H9 (cell line): ENCODE data around the gene TBC1D5. TPM values are rescaled to one million over a fixed set of nuclear protein-coding genes. Genes with fewer than 3 reads are reported as not detected.

Source experiments
- DNase-seq: peaks from one replicate; pipeline ENCODE4 v3.0.0-alpha.2; 2017
- H2AFZ ChIP-seq: one replicate; pipeline ENCODE4 v1.6.1; 2013; ENCODE audit warnings: mild to moderate bottlenecking, low read length, control low read depth, moderate library complexity
- H2AK5ac ChIP-seq: 2 replicates; pipeline ENCODE4 v1.6.1; 2013; ENCODE audit warnings: low read length, control low read depth, mixed read lengths; ENCODE audit not compliant: insufficient read length
- H2BK120ac ChIP-seq: one replicate; pipeline ENCODE4 v1.6.1; 2013; ENCODE audit warnings: low read depth, mild to moderate bottlenecking, low read length, control low read depth, inconsistent platforms; ENCODE audit not compliant: poor library complexity, severe bottlenecking
- H2BK12ac ChIP-seq: 2 replicates; pipeline ENCODE4 v1.6.1; 2013; ENCODE audit warnings: low read length, control low read depth, mixed read lengths, low read depth; ENCODE audit not compliant: insufficient read length
- H2BK15ac ChIP-seq: 2 replicates; pipeline ENCODE4 v1.6.1; 2013; ENCODE audit warnings: low read depth, low read length, control low read depth
- H2BK20ac ChIP-seq: one replicate; pipeline ENCODE4 v1.6.1; 2013; ENCODE audit warnings: low read depth, mild to moderate bottlenecking, low read length, control low read depth, inconsistent platforms; ENCODE audit not compliant: poor library complexity, severe bottlenecking
- H2BK5ac ChIP-seq: 2 replicates; pipeline ENCODE4 v1.6.1; 2013; ENCODE audit warnings: low read length, control low read depth, mixed read lengths; ENCODE audit not compliant: insufficient read length
- H3K14ac ChIP-seq: 2 replicates; pipeline ENCODE4 v1.6.1; 2013; ENCODE audit warnings: low read length, control low read depth; ENCODE audit not compliant: insufficient read depth
- H3K18ac ChIP-seq: 2 replicates; pipeline ENCODE4 v1.6.1; 2013; ENCODE audit warnings: low read depth, mild to moderate bottlenecking, mixed read lengths, low read length, control low read depth; ENCODE audit not compliant: insufficient read length
- H3K23ac ChIP-seq: 2 replicates; pipeline ENCODE4 v1.6.1; 2013; ENCODE audit warnings: low read length, control low read depth, mixed read lengths, low read depth; ENCODE audit not compliant: insufficient read length
- H3K23me2 ChIP-seq: 2 replicates; pipeline ENCODE4 v1.6.1; 2013; ENCODE audit warnings: low read depth, mild to moderate bottlenecking, mixed read lengths, low read length, control low read depth; ENCODE audit not compliant: insufficient read length, poor library complexity, severe bottlenecking
- H3K27ac ChIP-seq: 2 replicates; pipeline ENCODE4 v1.5.1; 2013; ENCODE audit warnings: low read length, control low read depth, mixed read lengths, low read depth; ENCODE audit not compliant: insufficient read length
- H3K27me3 ChIP-seq: 2 replicates; pipeline ENCODE4 v1.6.1; 2013; ENCODE audit warnings: low read length, control low read depth, inconsistent platforms; ENCODE audit not compliant: insufficient read depth
- H3K4ac ChIP-seq: 2 replicates; pipeline ENCODE4 v1.6.1; 2013; ENCODE audit warnings: low read depth, mild to moderate bottlenecking, control low read depth, inconsistent platforms, low read length, moderate library complexity
- H3K4me1 ChIP-seq: 2 replicates; pipeline ENCODE4 v1.6.1; 2013; ENCODE audit warnings: low read length, control low read depth, inconsistent platforms; ENCODE audit not compliant: insufficient read depth
- H3K4me2 ChIP-seq: 2 replicates; pipeline ENCODE4 v1.6.1; 2013; ENCODE audit warnings: low read length, control low read depth, mixed read lengths; ENCODE audit not compliant: insufficient read length, insufficient read depth
- H3K56ac ChIP-seq: 2 replicates; pipeline ENCODE4 v1.6.1; 2013; ENCODE audit warnings: low read depth, mild to moderate bottlenecking, mixed read lengths, low read length, control low read depth; ENCODE audit not compliant: insufficient read length
- H3K79me1 ChIP-seq: 2 replicates; pipeline ENCODE4 v1.6.1; 2013; ENCODE audit warnings: low read depth, mild to moderate bottlenecking, moderate library complexity, low read length, control low read depth, inconsistent platforms; ENCODE audit not compliant: insufficient read depth, poor library complexity, severe bottlenecking
- H3K79me2 ChIP-seq: 2 replicates; pipeline ENCODE4 v1.6.1; 2013; ENCODE audit warnings: low read length, control low read depth, inconsistent platforms; ENCODE audit not compliant: insufficient read depth
- H3K9ac ChIP-seq: 2 replicates; pipeline ENCODE4 v1.6.1; 2013; ENCODE audit warnings: low read length, control low read depth, mixed read lengths; ENCODE audit not compliant: insufficient read length; ENCODE audit errors: extremely low read depth
- H3K9me3 ChIP-seq: one replicate; pipeline ENCODE4 v1.6.1; 2013; ENCODE audit warnings: low read depth, low read length, inconsistent platforms; ENCODE audit not compliant: control insufficient read depth
- H3T11ph ChIP-seq: one replicate; pipeline ENCODE4 v1.6.1; 2013; ENCODE audit warnings: mild to moderate bottlenecking, low read length, control low read depth, inconsistent platforms
- H4K20me1 ChIP-seq: one replicate; pipeline ENCODE4 v1.6.1; 2013; ENCODE audit not compliant: control insufficient read depth, insufficient read length, insufficient read depth
- H4K5ac ChIP-seq: 2 replicates; pipeline ENCODE4 v1.6.1; 2013; ENCODE audit warnings: low read depth, mild to moderate bottlenecking, mixed read lengths, low read length, control low read depth; ENCODE audit not compliant: insufficient read length
- H4K8ac ChIP-seq: replicated peaks from 2 replicates; pipeline ENCODE4 v1.6.1; 2013; ENCODE audit warnings: low read length, control low read depth, mixed read lengths, low read depth; ENCODE audit not compliant: insufficient read length
- H4K91ac ChIP-seq: 2 replicates; pipeline ENCODE4 v1.6.1; 2013; ENCODE audit warnings: low read depth, mild to moderate bottlenecking, moderate library complexity, mixed read lengths, low read length, control low read depth; ENCODE audit not compliant: insufficient read length
- H3K27ac Mint-ChIP-seq, 3 experiments: 2 replicates in 2 of 3; 3 replicates in 1 of 3; pipeline ENCODE4 v1.8.0; 2020 to 2021; ENCODE audit warnings: mixed read lengths in 3 of 3, mild to moderate bottlenecking in 1 of 3, moderate library complexity in 1 of 3
- H3K27me3 Mint-ChIP-seq: 2 replicates; pipeline ENCODE4 v1.8.0; 2021; ENCODE audit warnings: low read depth, mild to moderate bottlenecking, moderate library complexity, mixed read lengths
- H3K36me3 Mint-ChIP-seq, 3 experiments: 2 replicates in 2 of 3; 3 replicates in 1 of 3; pipeline ENCODE4 v1.8.0; 2020 to 2021; ENCODE audit warnings: low read depth in 3 of 3, mixed read lengths in 3 of 3; ENCODE audit not compliant: insufficient read depth in 1 of 3
- H3K4me1 Mint-ChIP-seq, 2 experiments: 2 replicates each; pipeline ENCODE4 v1.8.0; 2020; ENCODE audit warnings: mixed read lengths in 2 of 2
- H3K4me3 Mint-ChIP-seq, 2 experiments: 2 replicates in 1 of 2; 3 replicates in 1 of 2; pipeline ENCODE4 v1.8.0; 2020 to 2021; ENCODE audit warnings: mild to moderate bottlenecking in 2 of 2, mixed read lengths in 2 of 2, moderate library complexity in 1 of 2
- H3K9me3 Mint-ChIP-seq, 2 experiments: 2 replicates in 1 of 2; 3 replicates in 1 of 2; pipeline ENCODE4 v1.8.0; 2020; ENCODE audit warnings: mild to moderate bottlenecking in 2 of 2, mixed read lengths in 2 of 2, moderate library complexity in 1 of 2
- WGBS: extraction: QIAGEN DNeasy Blood & Tissue Kit; methylation state at CpG from one replicate; pipeline ENCODE4 v1.1.7; 2013; ENCODE audit warnings: missing lambda C conversion rate, low lambda C conversion rate, mixed read lengths; ENCODE audit not compliant: insufficient read length; ENCODE audit errors: extremely low coverage; 5-methylcytosine and 5-hydroxymethylcytosine counted together
- total RNA-seq: library from RNA; stranded (reverse); gene quantifications from 2 replicates; pipeline ENCODE4 v1.2.1, GENCODE V29; 2021
- TF ChIP-seq, protein P1 (sequence below): fragments of 200-600 bp; sonication (generic); conservative IDR thresholded peaks from 3 replicates; pipeline ENCODE4 v1.8.0; 2021; ENCODE audit warnings: antibody characterized with exemption, mild to moderate bottlenecking

Gene TBC1D5
- total RNA-seq, 1 experiment from 2014 or later = 25.0 TPM

- H2BK5ac ChIP-seq = no peak overlapping the region
Measured at GRCh38 chr3:17158941-17159682, 583.3 kb downstream of the TBC1D5 start.

More at GRCh38 chr3:17158941-17159682, 583.3 kb downstream of the TBC1D5 start:
- Histone ChIP-seq H2AK5ac (no peak overlapping the region), H3K18ac (no peak overlapping the region), H3T11ph (no peak overlapping the region), H3K56ac (no peak overlapping the region), H4K5ac (no peak overlapping the region), H3K4me2 (no peak overlapping the region), H2BK20ac (no peak overlapping the region), H3K14ac (no peak overlapping the region), H3K9ac (no peak overlapping the region), H3K27me3 (no peaks in the 10 kb centered on the region), H3K79me2 (no peaks in the 10 kb centered on the region), H2BK120ac (no peak overlapping the region), H3K79me1 (no peaks in the 10 kb centered on the region), H2AFZ (no peak overlapping the region), H3K9me3 (no peaks in the 10 kb centered on the region), H4K91ac (no peak overlapping the region), H3K4ac (no peak overlapping the region), H3K23me2 (no peaks in the 10 kb centered on the region), H4K20me1 (no peaks in the 10 kb centered on the region), H3K27ac (no peak overlapping the region), H4K8ac (no peak overlapping the region), H2BK12ac (no peak overlapping the region), H3K4me1 (no peaks in the 10 kb centered on the region), H3K23ac (no peak overlapping the region), H2BK15ac (no peak overlapping the region)
- WGBS = no CpG with 5 or more reads among the region's 8 CpGs
- no peak for DNase-seq
- no peaks in the 10 kb centered on the region for H3K27me3 Mint-ChIP-seq
- H3K4me3 Mint-ChIP-seq = no peak overlapping the region
- TF ChIP-seq, protein P1, sequence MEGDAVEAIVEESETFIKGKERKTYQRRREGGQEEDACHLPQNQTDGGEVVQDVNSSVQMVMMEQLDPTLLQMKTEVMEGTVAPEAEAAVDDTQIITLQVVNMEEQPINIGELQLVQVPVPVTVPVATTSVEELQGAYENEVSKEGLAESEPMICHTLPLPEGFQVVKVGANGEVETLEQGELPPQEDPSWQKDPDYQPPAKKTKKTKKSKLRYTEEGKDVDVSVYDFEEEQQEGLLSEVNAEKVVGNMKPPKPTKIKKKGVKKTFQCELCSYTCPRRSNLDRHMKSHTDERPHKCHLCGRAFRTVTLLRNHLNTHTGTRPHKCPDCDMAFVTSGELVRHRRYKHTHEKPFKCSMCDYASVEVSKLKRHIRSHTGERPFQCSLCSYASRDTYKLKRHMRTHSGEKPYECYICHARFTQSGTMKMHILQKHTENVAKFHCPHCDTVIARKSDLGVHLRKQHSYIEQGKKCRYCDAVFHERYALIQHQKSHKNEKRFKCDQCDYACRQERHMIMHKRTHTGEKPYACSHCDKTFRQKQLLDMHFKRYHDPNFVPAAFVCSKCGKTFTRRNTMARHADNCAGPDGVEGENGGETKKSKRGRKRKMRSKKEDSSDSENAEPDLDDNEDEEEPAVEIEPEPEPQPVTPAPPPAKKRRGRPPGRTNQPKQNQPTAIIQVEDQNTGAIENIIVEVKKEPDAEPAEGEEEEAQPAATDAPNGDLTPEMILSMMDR = no peak
- peak overlapping the region in 1 of 3 experiments; percentile 77; a peak in 1 of 7 replicates for H3K27ac Mint-ChIP-seq
- no peaks in the 10 kb centered on the region for H3K9me3 Mint-ChIP-seq
- H3K4me1 Mint-ChIP-seq = 0 out of 4 replicates have a peak, but pooled peaks cover 0 to 2% of the 10 kb centered on the region in 2 experiments
- peaks cover 1 to 9% (median 7%) of the 10 kb centered on the region in 3 experiments; a peak in 3 of 7 replicates for H3K36me3 Mint-ChIP-seq
